ENCODE data around the gene ECEL1. TPM values are rescaled to one million over a fixed set of nuclear protein-coding genes. Genes with fewer than 3 reads are reported as not detected.

ECEL1 gene
- total and polyA plus RNA-seq, 2 of the 4 experiments (the other 2 are of a cell fraction), result not detected

- H4K8ac ChIP-seq (ENCODE audit: low read depth in 2 of 2, low read length in 2 of 2), result no peak overlapping the region
- no peak overlapping the region for H3K4me3 ChIP-seq (ENCODE audit: insufficient read depth, low read depth, low read length)
- no peak overlapping the region for H2AFZ ChIP-seq (replicated peaks; ENCODE audit: low read length, poor library complexity)
- ChIA-PET CTCF (no interaction called here), POLR2A (ENCODE audit: unreplicated experiment) (no interaction called here)
- H3K27ac ChIP-seq (ENCODE audit: insufficient read depth, low read length), result no peak overlapping the region
- no peak overlapping the region for H4K5ac ChIP-seq (ENCODE audit: low read depth, low read length)
- dilution Hi-C loops (cut with HindIII; ENCODE audit: low sequenced_read_pairs, unreplicated experiment), result no loop called here
- no peak overlapping the region for H2BK20ac ChIP-seq (ENCODE audit: low read depth, low read length)
- H3K79me1 ChIP-seq (ENCODE audit: low read depth in 1 of 2, low read length in 2 of 2), result no peaks in the 10 kb centered on the region
- no peak overlapping the region for H3K9ac ChIP-seq (ENCODE audit: low read depth, low read length)
- H3K4me1 ChIP-seq (ENCODE audit: control insufficient read depth, insufficient read depth, low read length), result no peaks in the 10 kb centered on the region
- no peaks in the 10 kb centered on the region for H3K9me3 ChIP-seq (ENCODE audit: control insufficient read depth, insufficient read depth, low read length)
- no peak overlapping the region for H2BK120ac ChIP-seq (ENCODE audit: low read depth, low read length)
- WGBS, 2 experiments (ENCODE audit: extremely low coverage in 2 of 2, insufficient read length in 1 of 2), result 36% methylated on average over 5 of the region's 13 CpGs; no CpG with 5 or more reads in 1 of the 2 experiments
- no peak overlapping the region for H4K91ac ChIP-seq (ENCODE audit: insufficient read depth, low read depth, low read length)
- no peak overlapping the region for H2AK5ac ChIP-seq (ENCODE audit: low read depth, low read length)
- no peak overlapping the region for H2AK9ac ChIP-seq (replicated peaks; ENCODE audit: low read depth, low read length, poor library complexity)
- H3K18ac ChIP-seq (ENCODE audit: low read depth, low read length), result no peak overlapping the region
- H3K9me1 ChIP-seq (ENCODE audit: insufficient read depth, low read length), result no peaks in the 10 kb centered on the region
- H3K27me3 ChIP-seq (ENCODE audit: control insufficient read depth, insufficient read depth, low read length), result peaks cover 57% of the 10 kb centered on the region
- TF ChIP-seq BHLHE40 (IDR thresholded peaks at IDR 0.05; ENCODE audit: low read depth, low read length) (no peak), MAZ (IDR thresholded peaks at IDR 0.05; ENCODE audit: borderline replicate concordance, low read depth, low read length) (no peak), NFE2L2 (IDR thresholded peaks at IDR 0.05; ENCODE audit: low read depth, low read length) (no peak), CEBPB (IDR thresholded peaks at IDR 0.05; ENCODE audit: low read depth, low read length) (no peak), SMC3 (IDR thresholded peaks at IDR 0.05; ENCODE audit: low read depth, low read length) (no peak), CTCF (conservative IDR thresholded peaks at IDR 0.05; ENCODE audit: low read depth, low read length) (no peak), CHD1 (IDR thresholded peaks at IDR 0.05; ENCODE audit: low read depth, low read length) (no peak), FOS (IDR thresholded peaks at IDR 0.05; ENCODE audit: low read depth, low read length) (no peak), MAFK (IDR thresholded peaks at IDR 0.05; ENCODE audit: low read depth, low read length) (no peak), RFX5 (IDR thresholded peaks at IDR 0.05; ENCODE audit: low read depth, low read length) (no peak), RAD21 (IDR thresholded peaks at IDR 0.05; ENCODE audit: low read length) (no peak), MXI1 (IDR thresholded peaks at IDR 0.05; ENCODE audit: borderline replicate concordance, low read depth, low read length) (no peak), RCOR1 (IDR thresholded peaks at IDR 0.05; ENCODE audit: insufficient replicate concordance, low read length) (no peak)
- TF ChIP-seq, protein P1, sequence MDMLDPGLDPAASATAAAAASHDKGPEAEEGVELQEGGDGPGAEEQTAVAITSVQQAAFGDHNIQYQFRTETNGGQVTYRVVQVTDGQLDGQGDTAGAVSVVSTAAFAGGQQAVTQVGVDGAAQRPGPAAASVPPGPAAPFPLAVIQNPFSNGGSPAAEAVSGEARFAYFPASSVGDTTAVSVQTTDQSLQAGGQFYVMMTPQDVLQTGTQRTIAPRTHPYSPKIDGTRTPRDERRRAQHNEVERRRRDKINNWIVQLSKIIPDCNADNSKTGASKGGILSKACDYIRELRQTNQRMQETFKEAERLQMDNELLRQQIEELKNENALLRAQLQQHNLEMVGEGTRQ (IDR thresholded peaks at IDR 0.05; ENCODE audit: low read depth, low read length), result no peak
- TF ChIP-seq, protein P2, sequence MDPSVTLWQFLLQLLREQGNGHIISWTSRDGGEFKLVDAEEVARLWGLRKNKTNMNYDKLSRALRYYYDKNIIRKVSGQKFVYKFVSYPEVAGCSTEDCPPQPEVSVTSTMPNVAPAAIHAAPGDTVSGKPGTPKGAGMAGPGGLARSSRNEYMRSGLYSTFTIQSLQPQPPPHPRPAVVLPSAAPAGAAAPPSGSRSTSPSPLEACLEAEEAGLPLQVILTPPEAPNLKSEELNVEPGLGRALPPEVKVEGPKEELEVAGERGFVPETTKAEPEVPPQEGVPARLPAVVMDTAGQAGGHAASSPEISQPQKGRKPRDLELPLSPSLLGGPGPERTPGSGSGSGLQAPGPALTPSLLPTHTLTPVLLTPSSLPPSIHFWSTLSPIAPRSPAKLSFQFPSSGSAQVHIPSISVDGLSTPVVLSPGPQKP (IDR thresholded peaks at IDR 0.05; ENCODE audit: borderline replicate concordance, low read depth, low read length), result no peak
- intact Hi-C loops (cut with micrococcal nuclease), result no loop called here
- no peak overlapping the region for H3K4me2 ChIP-seq (ENCODE audit: low read depth, low read length)
- H2BK15ac ChIP-seq (ENCODE audit: low read depth, low read length), result no peak overlapping the region
- H4K20me1 ChIP-seq (ENCODE audit: insufficient read depth, low read length), result no peaks in the 10 kb centered on the region
- no TSS peak for BruUV-seq (replicated peaks)
- H3K36me3 ChIP-seq (ENCODE audit: control insufficient read depth, insufficient read depth, low read length), result no peaks in the 10 kb centered on the region
- DNase-seq (no peak), ATAC-seq (ENCODE audit: low read depth) (no peak)
- H2BK5ac ChIP-seq (ENCODE audit: low read depth, low read length, poor library complexity, severe bottlenecking), result no peak overlapping the region
- H3K14ac ChIP-seq (replicated peaks; ENCODE audit: low read depth, low read length), result no peak overlapping the region
- H3K56ac ChIP-seq (ENCODE audit: extremely low read depth, insufficient read depth, low read length), result no peak overlapping the region
- no peak overlapping the region for H3K23ac ChIP-seq (ENCODE audit: low read depth, low read length)
- in situ Hi-C loops (cut with MboI; ENCODE audit: low sequenced_read_pairs), result no loop called here
- no peak overlapping the region for H3K4ac ChIP-seq (ENCODE audit: low read depth, low read length)
Measured at GRCh38 chr2:232526372-232526941, 38.8 kb upstream of the ECEL1 start.
